IMR-90 (cell line): ENCODE results near the gene ZCCHC14. TPM values are rescaled to one million over a fixed set of nuclear protein-coding genes. Genes with fewer than 3 reads are reported as not detected.
A peak's percentile ranks its signal among the peaks of the same experiment; 100 is the strongest.

Experiments
- ATAC-seq: fragments of 200-7000 bp; cut with Tn5 transposase; 2 replicates; pipeline ENCODE4 v1.9.1; 2020; ENCODE audit warnings: low read depth, mild to moderate bottlenecking, moderate library complexity
- BruUV-seq: library from RNA; stranded (reverse); fragments of 400-500 nt; replicated peaks from 2 replicates; lab custom pipeline; 2021; lab: Mats Ljungman, UMichigan
- CTCF ChIA-PET: fragments of 300-600 bp; formaldehyde crosslinking; extraction: SDS; loops from one replicate; lab custom pipeline; 2021; ENCODE audit warnings: antibody characterized with exemption; lab: Yijun Ruan, JAX
- POLR2A ChIA-PET: fragments of 300-600 bp; sonication (Branson Sonifier 250); formaldehyde crosslinking; loops from one replicate; lab custom pipeline; 2022; ENCODE audit warnings: antibody characterized with exemption; ENCODE audit not compliant: unreplicated experiment; lab: Charles Lee
- DNase-seq: peaks from one replicate; pipeline ENCODE4 v3.0.0; 2013
- H2AFZ ChIP-seq: replicated peaks from 2 replicates; pipeline ENCODE3; 2013; ENCODE audit warnings: low read length, mild to moderate bottlenecking; ENCODE audit not compliant: poor library complexity
- H2AK5ac ChIP-seq: 2 replicates; pipeline ENCODE4 v1.6.1; 2013; ENCODE audit warnings: low read depth, low read length, inconsistent platforms
- H2AK9ac ChIP-seq: replicated peaks from 2 replicates; pipeline ENCODE3; 2013; ENCODE audit warnings: mild to moderate bottlenecking, low read depth, low read length, moderate library complexity; ENCODE audit not compliant: poor library complexity
- H2BK120ac ChIP-seq: 2 replicates; pipeline ENCODE4 v1.6.1; 2013; ENCODE audit warnings: low read depth, low read length, inconsistent platforms
- H2BK15ac ChIP-seq: 3 replicates; pipeline ENCODE4 v1.6.1; 2013; ENCODE audit warnings: low read depth, low read length, inconsistent platforms
- H2BK20ac ChIP-seq: 2 replicates; pipeline ENCODE4 v1.6.1; 2013; ENCODE audit warnings: low read depth, mild to moderate bottlenecking, inconsistent platforms, low read length, moderate library complexity
- H2BK5ac ChIP-seq: 2 replicates; pipeline ENCODE4 v1.6.1; 2013; ENCODE audit warnings: mild to moderate bottlenecking, low read depth, low read length, inconsistent platforms; ENCODE audit not compliant: poor library complexity, severe bottlenecking
- H3K14ac ChIP-seq: replicated peaks from 2 replicates; pipeline ENCODE4 v1.6.1; 2013; ENCODE audit warnings: low read depth, low read length, inconsistent platforms
- H3K18ac ChIP-seq: 2 replicates; pipeline ENCODE4 v1.6.1; 2013; ENCODE audit warnings: low read depth, low read length, control low read depth
- H3K23ac ChIP-seq: 2 replicates; pipeline ENCODE4 v1.6.1; 2013; ENCODE audit warnings: low read depth, low read length, inconsistent platforms
- H3K27ac ChIP-seq: 2 replicates; pipeline ENCODE4 v1.5.1; 2013; ENCODE audit warnings: mild to moderate bottlenecking, control low read depth, low read length; ENCODE audit not compliant: insufficient read depth
- H3K27me3 ChIP-seq: 2 replicates; pipeline ENCODE4 v1.6.1; 2013; ENCODE audit warnings: low read length; ENCODE audit not compliant: control insufficient read depth, insufficient read depth
- H3K36me3 ChIP-seq: 2 replicates; pipeline ENCODE4 v1.6.1; 2013; ENCODE audit warnings: low read length, mixed read lengths; ENCODE audit not compliant: control insufficient read depth, insufficient read depth
- H3K4ac ChIP-seq: 2 replicates; pipeline ENCODE4 v1.6.1; 2013; ENCODE audit warnings: low read depth, low read length, inconsistent platforms
- H3K4me1 ChIP-seq: 2 replicates; pipeline ENCODE4 v1.6.1; 2013; ENCODE audit warnings: low read length, mixed read lengths; ENCODE audit not compliant: control insufficient read depth, insufficient read depth
- H3K4me2 ChIP-seq: 2 replicates; pipeline ENCODE4 v1.6.1; 2013; ENCODE audit warnings: low read depth, mild to moderate bottlenecking, control low read depth, low read length, moderate library complexity
- H3K4me3 ChIP-seq: 2 replicates; pipeline ENCODE4 v1.5.1; 2013; ENCODE audit warnings: low read depth, mild to moderate bottlenecking, control low read depth, low read length, moderate library complexity; ENCODE audit not compliant: insufficient read depth
- H3K56ac ChIP-seq: 2 replicates; pipeline ENCODE4 v1.6.1; 2013; ENCODE audit warnings: low read length, inconsistent platforms; ENCODE audit not compliant: insufficient read depth; ENCODE audit errors: extremely low read depth
- H3K79me1 ChIP-seq, 2 experiments: 2 replicates each; pipeline ENCODE4 v1.6.1; 2013; ENCODE audit warnings: low read length in 2 of 2, inconsistent platforms in 1 of 2, low read depth in 1 of 2
- H3K9ac ChIP-seq: 2 replicates; pipeline ENCODE4 v1.6.1; 2013; ENCODE audit warnings: low read depth, low read length, control low read depth
- H3K9me1 ChIP-seq: 2 replicates; pipeline ENCODE4 v1.6.1; 2013; ENCODE audit warnings: low read length, inconsistent platforms; ENCODE audit not compliant: insufficient read depth
- H3K9me3 ChIP-seq: 2 replicates; pipeline ENCODE4 v1.6.1; 2013; ENCODE audit warnings: low read length; ENCODE audit not compliant: control insufficient read depth, insufficient read depth
- H4K20me1 ChIP-seq: 2 replicates; pipeline ENCODE4 v1.6.1; 2013; ENCODE audit warnings: low read length, inconsistent platforms; ENCODE audit not compliant: insufficient read depth
- H4K5ac ChIP-seq: 2 replicates; pipeline ENCODE4 v1.6.1; 2013; ENCODE audit warnings: mild to moderate bottlenecking, low read depth, low read length, control low read depth
- H4K8ac ChIP-seq, 2 experiments: 2 replicates each; pipeline ENCODE4 v1.6.1; 2013; ENCODE audit warnings: low read depth in 2 of 2, low read length in 2 of 2, control low read depth in 1 of 2, inconsistent platforms in 1 of 2
- H4K91ac ChIP-seq: 2 replicates; pipeline ENCODE4 v1.6.1; 2013; ENCODE audit warnings: low read depth, low read length, inconsistent platforms; ENCODE audit not compliant: insufficient read depth
- BHLHE40 ChIP-seq: fragments of 150-350 bp; IDR thresholded peaks from 2 replicates; pipeline ENCODE4 v1.6.1; 2016; ENCODE audit warnings: mild to moderate bottlenecking, low read depth, low read length
- CHD1 ChIP-seq: IDR thresholded peaks from 2 replicates; pipeline ENCODE4 v1.6.1; 2012; ENCODE audit warnings: low read depth, low read length, improper control_type of control experiment
- FOS ChIP-seq: fragments of 150-350 bp; IDR thresholded peaks from 2 replicates; pipeline ENCODE4 v1.6.1; 2016; ENCODE audit warnings: low read depth, low read length
- MAZ ChIP-seq: IDR thresholded peaks from 2 replicates; pipeline ENCODE4 v1.6.1; 2012; ENCODE audit warnings: low read depth, mild to moderate bottlenecking, low read length, improper control_type of control experiment, moderate library complexity, borderline replicate concordance
- MXI1 ChIP-seq: IDR thresholded peaks from 2 replicates; pipeline ENCODE4 v1.6.1; 2012; ENCODE audit warnings: low read depth, mild to moderate bottlenecking, low read length, moderate library complexity, borderline replicate concordance
- NFE2L2 ChIP-seq: fragments of 150-350 bp; IDR thresholded peaks from 2 replicates; pipeline ENCODE4 v1.6.1; 2016; ENCODE audit warnings: low read depth, mild to moderate bottlenecking, low read length
- POLR2A ChIP-seq: IDR thresholded peaks from 2 replicates; pipeline ENCODE4 v1.6.1; 2012; ENCODE audit warnings: mild to moderate bottlenecking, low read depth, low read length
- RFX5 ChIP-seq: IDR thresholded peaks from 2 replicates; pipeline ENCODE4 v1.8.0; 2012; ENCODE audit warnings: low read depth, mild to moderate bottlenecking, low read length, moderate library complexity
- WGBS, 2 experiments: methylation state at CpG; one replicate each; pipeline versions ENCODE4 v1.1.5 to v1.1.7; 2013; ENCODE audit warnings: missing lambda C conversion rate in 2 of 2; ENCODE audit not compliant: insufficient read length in 1 of 2; ENCODE audit errors: extremely low coverage in 2 of 2; 5-methylcytosine and 5-hydroxymethylcytosine counted together
- dilution Hi-C: fragments of 300-500 bp; cut with HindIII; formaldehyde crosslinking; loops from one replicate; pipeline ENCODE4 v1.14.3; 2018; ENCODE audit warnings: low sequenced_read_pairs; ENCODE audit not compliant: unreplicated experiment
- in situ Hi-C: fragments of 300-500 bp; cut with MboI; formaldehyde crosslinking; loops from 3 replicates; pipeline ENCODE4 v1.14.3; 2019; ENCODE audit warnings: low sequenced_read_pairs, inconsistent platforms, mixed read lengths
- intact Hi-C: fragments of 100-400 bp; cut with micrococcal nuclease; formaldehyde crosslinking; loops from 2 replicates; pipeline ENCODE4 v1.10.0; 2022
- polyA plus RNA-seq, 3 experiments: library from polyadenylated mRNA; depleted of rRNA; stranded (reverse); fragments of >200 nt; gene quantifications; 2 replicates each; pipeline ENCODE4 v1.2.3, GENCODE V29; 2012; ENCODE audit warnings: low replicate concordance in 1 of 3
- total RNA-seq: library from RNA; depleted of rRNA; stranded (reverse); fragments of >200 nt; gene quantifications from 2 replicates; pipeline ENCODE4 v1.2.3, GENCODE V29; 2012
- TF ChIP-seq, protein P1 (sequence below): fragments of 150-350 bp; IDR thresholded peaks from 2 replicates; pipeline ENCODE4 v1.6.1; 2016; ENCODE audit warnings: low read depth, mild to moderate bottlenecking, low read length, moderate library complexity, borderline replicate concordance

The ZCCHC14 gene
- total and polyA plus RNA-seq, 2 of the 4 experiments (the other 2 are of a cell fraction) = 2.5 to 5.3 TPM

GRCh38 chr16:87380881-87381280, 111.9 kb downstream of the ZCCHC14 start:
- H4K91ac ChIP-seq = no peak overlapping the region
- H4K5ac ChIP-seq = no peak overlapping the region
- no peaks in the 10 kb centered on the region for H3K27me3 ChIP-seq
- no peaks in the 10 kb centered on the region for H3K36me3 ChIP-seq
- H2BK15ac ChIP-seq = no peak overlapping the region
- H3K23ac ChIP-seq = no peak overlapping the region
- dilution Hi-C loops = no loop called here
- 86% methylated on average over 1 of the region's 4 CpGs; no CpG with 5 or more reads in 1 of the 2 experiments for WGBS, 2 experiments
- H2BK5ac ChIP-seq = no peak overlapping the region
- peaks cover 14% of the 10 kb centered on the region for H3K4me1 ChIP-seq
- H3K9me1 ChIP-seq = peaks cover 9% of the 10 kb centered on the region; the same call in 1 of the 2 replicates
- no TSS peak for BruUV-seq
- H2BK120ac ChIP-seq = no peak overlapping the region
- peaks cover 19 to 58% of the 10 kb centered on the region in 2 experiments for H3K79me1 ChIP-seq
- no peak overlapping the region for H3K14ac ChIP-seq
- peaks cover 44% of the 10 kb centered on the region for H4K20me1 ChIP-seq
- TF ChIP-seq POLR2A = no peak
- no peak for TF ChIP-seq RFX5
- no peak for TF ChIP-seq MAZ
- no peak for TF ChIP-seq NFE2L2
- TF ChIP-seq, protein P1, sequence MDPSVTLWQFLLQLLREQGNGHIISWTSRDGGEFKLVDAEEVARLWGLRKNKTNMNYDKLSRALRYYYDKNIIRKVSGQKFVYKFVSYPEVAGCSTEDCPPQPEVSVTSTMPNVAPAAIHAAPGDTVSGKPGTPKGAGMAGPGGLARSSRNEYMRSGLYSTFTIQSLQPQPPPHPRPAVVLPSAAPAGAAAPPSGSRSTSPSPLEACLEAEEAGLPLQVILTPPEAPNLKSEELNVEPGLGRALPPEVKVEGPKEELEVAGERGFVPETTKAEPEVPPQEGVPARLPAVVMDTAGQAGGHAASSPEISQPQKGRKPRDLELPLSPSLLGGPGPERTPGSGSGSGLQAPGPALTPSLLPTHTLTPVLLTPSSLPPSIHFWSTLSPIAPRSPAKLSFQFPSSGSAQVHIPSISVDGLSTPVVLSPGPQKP = no peak
- no peak for TF ChIP-seq MXI1
- no peak for TF ChIP-seq FOS
- TF ChIP-seq CHD1 = no peak
- no peak for TF ChIP-seq BHLHE40
- ChIA-PET POLR2A (no interaction called here), CTCF (interaction anchor here (0.6 kb wide), 1 partner anchor 209 kb away, joined by 3 read pairs; no protein-coding TSS in a partner anchor)
- H2BK20ac ChIP-seq = no peak overlapping the region
- no peak overlapping the region for H2AK9ac ChIP-seq
- H3K9me3 ChIP-seq = no peaks in the 10 kb centered on the region
- in situ Hi-C loops = no loop called here
- intact Hi-C loops = loop anchor here (2.0 to 5.0 kb wide), 2 partner anchors 56 to 819 kb away; no protein-coding TSS in a partner anchor
- H3K4me2 ChIP-seq = peak overlapping the region; percentile 41
- no peak overlapping the region for H2AFZ ChIP-seq
- H3K4me3 ChIP-seq = no peak overlapping the region
- H3K9ac ChIP-seq = no peak overlapping the region; the same call in 1 of the 2 replicates
- H3K56ac ChIP-seq = no peak overlapping the region
- no peak overlapping the region for H3K18ac ChIP-seq
- ATAC-seq (no peak), DNase-seq (peak; percentile 61)
- no peak overlapping the region for H3K4ac ChIP-seq
- no peak overlapping the region; the same call in 1 of the 2 replicates for H3K27ac ChIP-seq
- no peak overlapping the region for H2AK5ac ChIP-seq
- no peak overlapping the region for H4K8ac ChIP-seq
